SIG-M5 (cell line): ENCODE measurements around the gene CAVIN3.

ENCODE experiments used
- DNase-seq: peaks from one replicate; lab custom pipeline; 2025; lab: John Stamatoyannopoulos, UW

The CAVIN3 gene

GRCh38 chr11:6320411-6321155 lies at the start of gene CAVIN3:
Gene CAVIN3 (minus strand): TSS chr11:6320501. CDS start chr11:6320476, 25 bp downstream.
- no peak for DNase-seq

- no peak for DNase-seq
Observed at GRCh38 chr11:6365659-6366058, 45.4 kb upstream of the CAVIN3 start.

GRCh38 chr11:6362873-6363678 lies 42.8 kb upstream of the CAVIN3 start:
- DNase-seq: no peak

- DNase-seq: no peak
Observed at GRCh38 chr11:6362185-6362872, 42.0 kb upstream of the CAVIN3 start.

GRCh38 chr11:6360183-6360582 lies 39.9 kb upstream of the CAVIN3 start:
- no peak for DNase-seq

- DNase-seq: no peak
Observed at GRCh38 chr11:6357222-6357621, 36.9 kb upstream of the CAVIN3 start.

GRCh38 chr11:6356503-6357055 lies 36.3 kb upstream of the CAVIN3 start:
- no peak for DNase-seq

- DNase-seq: no peak
Observed at GRCh38 chr11:6354651-6355485, 34.6 kb upstream of the CAVIN3 start.

GRCh38 chr11:6353367-6353987 lies 33.2 kb upstream of the CAVIN3 start:
- DNase-seq: no peak

GRCh38 chr11:6351782-6352382 lies 31.6 kb upstream of the CAVIN3 start:
- DNase-seq: no peak

GRCh38 chr11:6350486-6350885 lies 30.2 kb upstream of the CAVIN3 start:
- no peak for DNase-seq

GRCh38 chr11:6350043-6350442 lies 29.7 kb upstream of the CAVIN3 start:
- no peak for DNase-seq

- no peak for DNase-seq
Observed at GRCh38 chr11:6345366-6345765, 25.1 kb upstream of the CAVIN3 start.

- no peak for DNase-seq
Observed at GRCh38 chr11:6336293-6336692, 16.0 kb upstream of the CAVIN3 start.

- DNase-seq: no peak
Observed at GRCh38 chr11:6334806-6335205, 14.5 kb upstream of the CAVIN3 start.

- DNase-seq: no peak
Observed at GRCh38 chr11:6333095-6333494, 12.8 kb upstream of the CAVIN3 start.

GRCh38 chr11:6332066-6332465 lies 11.8 kb upstream of the CAVIN3 start:
- no peak for DNase-seq

GRCh38 chr11:6328321-6328720 lies 8.0 kb upstream of the CAVIN3 start:
- no peak for DNase-seq

GRCh38 chr11:6327806-6328205 lies 7.5 kb upstream of the CAVIN3 start:
- DNase-seq: no peak

- DNase-seq: no peak
Observed at GRCh38 chr11:6326985-6327384, 6.7 kb upstream of the CAVIN3 start.

- no peak for DNase-seq
Observed at GRCh38 chr11:6326303-6326702, 6.0 kb upstream of the CAVIN3 start.
